Measurements from ENCODE around the gene GPC6. TPM values are rescaled to one million over a fixed set of nuclear protein-coding genes. Genes with fewer than 3 reads are reported as not detected.

The GPC6 gene
- polyA plus RNA-seq, 1 donor (not counting 4 experiments of a cell fraction or from before 2014, with no cell fraction given): 0.42 TPM

GRCh38 chr13:94214975-94215374 lies 988.4 kb downstream of the GPC6 start:
- no peaks in the 10 kb centered on the region for H3K9me3 ChIP-seq (ENCODE audit: control insufficient read depth, low read depth, low read length)
- H3K4me3 ChIP-seq (ENCODE audit: control insufficient read depth in 2 of 3, extremely low read depth in 1 of 3, insufficient read depth in 2 of 3, low read depth in 1 of 3, low read length in 3 of 3): no peak overlapping the region
- H4K20me1 ChIP-seq (ENCODE audit: control insufficient read depth, extremely low read depth, insufficient read depth, low read length): no peaks in the 10 kb centered on the region
- H3K9me1 ChIP-seq (ENCODE audit: control insufficient read depth, extremely low read depth, insufficient read depth, low read length): no peaks in the 10 kb centered on the region
- H3K27me3 ChIP-seq (ENCODE audit: control insufficient read depth, extremely low read depth, insufficient read depth, low read length): no peaks in the 10 kb centered on the region
- no peaks in the 10 kb centered on the region for H3K79me2 ChIP-seq (ENCODE audit: control insufficient read depth, insufficient read depth, low read length)
- H3K27ac ChIP-seq (ENCODE audit: control insufficient read depth, insufficient read depth, low read length): no peak overlapping the region
- dilution Hi-C loops (cut with MboI; ENCODE audit: extremely low pct_ligation_motif_present, low sequenced_read_pairs): no loop called here
- H3K36me3 ChIP-seq (ENCODE audit: control insufficient read depth in 2 of 2, extremely low read depth in 1 of 2, insufficient read depth in 2 of 2, low read length in 2 of 2): no peaks in the 10 kb centered on the region
- H3K4me2 ChIP-seq (ENCODE audit: control insufficient read depth, extremely low read depth, insufficient read depth, low read depth, low read length): no peak overlapping the region
- H3K4me1 ChIP-seq (ENCODE audit: control insufficient read depth, extremely low read depth, insufficient read depth, low read length): no peaks in the 10 kb centered on the region
- FAIRE-seq (no peak), DNase-seq (ENCODE audit: low read depth, low spot score) (no peak)
- TF ChIP-seq EZH2 (IDR thresholded peaks at IDR 0.05; ENCODE audit: low read length): no peak
- no peak overlapping the region for H2AFZ ChIP-seq (ENCODE audit: control insufficient read depth, low read length)
- H3K9ac ChIP-seq (ENCODE audit: control insufficient read depth, extremely low read depth, insufficient read depth, low read length): no peak overlapping the region

GRCh38 chr13:94216476-94216875 lies 989.9 kb downstream of the GPC6 start:
- DNase-seq (ENCODE audit: low read depth, low spot score) (no peak), FAIRE-seq (no peak)
- H3K9me3 ChIP-seq (ENCODE audit: control insufficient read depth, low read depth, low read length): no peaks in the 10 kb centered on the region
- dilution Hi-C loops (cut with MboI; ENCODE audit: extremely low pct_ligation_motif_present, low sequenced_read_pairs): no loop called here
- H3K4me2 ChIP-seq (ENCODE audit: control insufficient read depth, extremely low read depth, insufficient read depth, low read depth, low read length): no peak overlapping the region
- no peaks in the 10 kb centered on the region for H3K36me3 ChIP-seq (ENCODE audit: control insufficient read depth in 2 of 2, extremely low read depth in 1 of 2, insufficient read depth in 2 of 2, low read length in 2 of 2)
- no peaks in the 10 kb centered on the region for H3K27me3 ChIP-seq (ENCODE audit: control insufficient read depth, extremely low read depth, insufficient read depth, low read length)
- H2AFZ ChIP-seq (ENCODE audit: control insufficient read depth, low read length): no peak overlapping the region
- no peak overlapping the region for H3K4me3 ChIP-seq (ENCODE audit: control insufficient read depth in 2 of 3, extremely low read depth in 1 of 3, insufficient read depth in 2 of 3, low read depth in 1 of 3, low read length in 3 of 3)
- no peak overlapping the region for H3K27ac ChIP-seq (ENCODE audit: control insufficient read depth, insufficient read depth, low read length)
- H3K9ac ChIP-seq (ENCODE audit: control insufficient read depth, extremely low read depth, insufficient read depth, low read length): no peak overlapping the region
- no peaks in the 10 kb centered on the region for H3K9me1 ChIP-seq (ENCODE audit: control insufficient read depth, extremely low read depth, insufficient read depth, low read length)
- H3K79me2 ChIP-seq (ENCODE audit: control insufficient read depth, insufficient read depth, low read length): no peaks in the 10 kb centered on the region
- no peak for TF ChIP-seq CTCF (optimal IDR thresholded peaks at IDR 0.05 in 1 of 3, IDR thresholded peaks at IDR 0.05 in 1 of 3, conservative IDR thresholded peaks at IDR 0.05 in 1 of 3; ENCODE audit: extremely low read depth in 1 of 3, insufficient read depth in 2 of 3, low read length in 3 of 3)
- TF ChIP-seq EZH2 (IDR thresholded peaks at IDR 0.05; ENCODE audit: low read length): no peak
- H3K4me1 ChIP-seq (ENCODE audit: control insufficient read depth, extremely low read depth, insufficient read depth, low read length): no peaks in the 10 kb centered on the region
- no peaks in the 10 kb centered on the region for H4K20me1 ChIP-seq (ENCODE audit: control insufficient read depth, extremely low read depth, insufficient read depth, low read length)

GRCh38 chr13:94217370-94217769 lies 990.8 kb downstream of the GPC6 start:
- H3K4me1 ChIP-seq (ENCODE audit: control insufficient read depth, extremely low read depth, insufficient read depth, low read length): no peaks in the 10 kb centered on the region
- no peaks in the 10 kb centered on the region for H3K27me3 ChIP-seq (ENCODE audit: control insufficient read depth, extremely low read depth, insufficient read depth, low read length)
- H3K9me3 ChIP-seq (ENCODE audit: control insufficient read depth, low read depth, low read length): no peaks in the 10 kb centered on the region
- no peak overlapping the region for H3K9ac ChIP-seq (ENCODE audit: control insufficient read depth, extremely low read depth, insufficient read depth, low read length)
- no peaks in the 10 kb centered on the region for H4K20me1 ChIP-seq (ENCODE audit: control insufficient read depth, extremely low read depth, insufficient read depth, low read length)
- DNase-seq (ENCODE audit: low read depth, low spot score) (no peak), FAIRE-seq (no peak)
- no peak for TF ChIP-seq EZH2 (IDR thresholded peaks at IDR 0.05; ENCODE audit: low read length)
- no peak for TF ChIP-seq CTCF (optimal IDR thresholded peaks at IDR 0.05 in 1 of 3, IDR thresholded peaks at IDR 0.05 in 1 of 3, conservative IDR thresholded peaks at IDR 0.05 in 1 of 3; ENCODE audit: extremely low read depth in 1 of 3, insufficient read depth in 2 of 3, low read length in 3 of 3)
- H2AFZ ChIP-seq (ENCODE audit: control insufficient read depth, low read length): no peak overlapping the region
- no peak overlapping the region for H3K4me2 ChIP-seq (ENCODE audit: control insufficient read depth, extremely low read depth, insufficient read depth, low read depth, low read length)
- no peak overlapping the region for H3K4me3 ChIP-seq (ENCODE audit: control insufficient read depth in 2 of 3, extremely low read depth in 1 of 3, insufficient read depth in 2 of 3, low read depth in 1 of 3, low read length in 3 of 3)
- H3K27ac ChIP-seq (ENCODE audit: control insufficient read depth, insufficient read depth, low read length): no peak overlapping the region
- dilution Hi-C loops (cut with MboI; ENCODE audit: extremely low pct_ligation_motif_present, low sequenced_read_pairs): no loop called here
- no peaks in the 10 kb centered on the region for H3K9me1 ChIP-seq (ENCODE audit: control insufficient read depth, extremely low read depth, insufficient read depth, low read length)
- no peaks in the 10 kb centered on the region for H3K79me2 ChIP-seq (ENCODE audit: control insufficient read depth, insufficient read depth, low read length)
- no peaks in the 10 kb centered on the region for H3K36me3 ChIP-seq (ENCODE audit: control insufficient read depth in 2 of 2, extremely low read depth in 1 of 2, insufficient read depth in 2 of 2, low read length in 2 of 2)

All from keratinocyte (primary cell).